GM23338 (cell line): ENCODE results near the gene FGF19. TPM values are rescaled to one million over a fixed set of nuclear protein-coding genes. Genes with fewer than 3 reads are reported as not detected.

Experiments
- ATAC-seq: fragments of 200-7000 bp; cut with Tn5 transposase; 3 replicates; pipeline ENCODE4 v1.9.1; 2020
- DNase-seq: peaks from one replicate; pipeline ENCODE4 v3.0.0-alpha.2; 2015; ENCODE audit warnings: low spot score
- H2AFZ ChIP-seq: fragments of 200-600 bp; sonication (generic); 2 replicates; pipeline ENCODE4 v1.8.0; 2016; ENCODE audit warnings: antibody characterized with exemption, mild to moderate bottlenecking, moderate library complexity
- H3F3A ChIP-seq: fragments of 200-600 bp; sonication (generic); replicated peaks from 2 replicates; pipeline ENCODE4 v1.8.0; 2017; ENCODE audit warnings: antibody characterized with exemption, mixed run types, low read depth
- H3K27ac ChIP-seq: fragments of 200-600 bp; sonication (generic); 2 replicates; pipeline ENCODE4 v1.6.1; 2016; ENCODE audit warnings: low read depth
- H3K27me3 ChIP-seq: fragments of 200-600 bp; sonication (generic); 2 replicates; pipeline ENCODE4 v1.8.0; 2016; ENCODE audit warnings: mild to moderate bottlenecking, mixed run types, moderate library complexity; ENCODE audit not compliant: insufficient read depth
- H3K36me3 ChIP-seq: fragments of 200-600 bp; sonication (generic); 2 replicates; pipeline ENCODE4 v1.8.0; 2016; ENCODE audit warnings: mild to moderate bottlenecking; ENCODE audit not compliant: insufficient read depth
- H3K4me1 ChIP-seq: fragments of 200-600 bp; sonication (generic); 2 replicates; pipeline ENCODE4 v1.8.0; 2016; ENCODE audit warnings: mild to moderate bottlenecking, moderate library complexity; ENCODE audit not compliant: insufficient read depth
- H3K4me2 ChIP-seq: fragments of 200-600 bp; sonication (generic); 2 replicates; pipeline ENCODE4 v1.7.1; 2017; ENCODE audit warnings: mixed run types
- H3K4me3 ChIP-seq: fragments of 200-600 bp; sonication (generic); 2 replicates; pipeline ENCODE4 v1.6.1; 2016; ENCODE audit warnings: mixed run types
- H3K79me2 ChIP-seq: fragments of 200-600 bp; sonication (generic); replicated peaks from 2 replicates; pipeline ENCODE4 v1.8.0; 2017; ENCODE audit warnings: mild to moderate bottlenecking; ENCODE audit not compliant: insufficient read depth
- H3K9me2 ChIP-seq: fragments of 200-600 bp; sonication (generic); 2 replicates; pipeline ENCODE4 v1.8.0; 2017; ENCODE audit not compliant: insufficient read depth
- H4K20me1 ChIP-seq: fragments of 200-600 bp; sonication (generic); replicated peaks from 2 replicates; pipeline ENCODE4 v1.8.0; 2017; ENCODE audit warnings: mild to moderate bottlenecking; ENCODE audit not compliant: insufficient read depth
- H3K27ac Mint-ChIP-seq: 2 replicates; pipeline ENCODE4 v1.8.0; 2020; ENCODE audit warnings: inconsistent platforms, mild to moderate bottlenecking, moderate library complexity, mixed read lengths
- H3K27me3 Mint-ChIP-seq: 3 replicates; pipeline ENCODE4 v1.8.0; 2022; ENCODE audit warnings: low read depth, mild to moderate bottlenecking, moderate library complexity, mixed read lengths, inconsistent platforms; ENCODE audit not compliant: insufficient read depth, poor library complexity
- H3K36me3 Mint-ChIP-seq: 3 replicates; pipeline ENCODE4 v1.8.0; 2021; ENCODE audit warnings: low read depth, mild to moderate bottlenecking, inconsistent platforms, moderate library complexity, mixed read lengths
- H3K4me1 Mint-ChIP-seq: 3 replicates; pipeline ENCODE4 v1.8.0; 2020; ENCODE audit warnings: mild to moderate bottlenecking, inconsistent platforms, mixed read lengths
- H3K4me3 Mint-ChIP-seq: 3 replicates; pipeline ENCODE4 v1.8.0; 2021; ENCODE audit warnings: moderate library complexity, mild to moderate bottlenecking, inconsistent platforms, mixed read lengths
- H3K9me3 Mint-ChIP-seq: 3 replicates; pipeline ENCODE4 v1.8.0; 2020; ENCODE audit warnings: moderate library complexity, mild to moderate bottlenecking, inconsistent platforms, mixed read lengths
- CREB1 ChIP-seq: fragments of 250-450 bp; sonication (Bioruptor Pico); IDR thresholded peaks from 2 replicates; pipeline ENCODE4 v1.5.0; 2020; ENCODE audit warnings: low read depth, mild to moderate bottlenecking, moderate library complexity
- EZH2 ChIP-seq: fragments of 200-600 bp; sonication (generic); IDR thresholded peaks from one replicate; pipeline ENCODE4 v1.8.0; 2017; ENCODE audit warnings: antibody characterized with exemption, mild to moderate bottlenecking, low read depth; ENCODE audit not compliant: unreplicated experiment
- JUNB ChIP-seq: IDR thresholded peaks from one replicate; pipeline ENCODE4 v1.6.1; 2016; ENCODE audit warnings: antibody characterized with exemption; ENCODE audit not compliant: unreplicated experiment
- NANOG ChIP-seq: IDR thresholded peaks from 2 replicates; pipeline ENCODE4 v1.6.1; 2016; ENCODE audit warnings: antibody characterized with exemption, borderline replicate concordance
- POLR2AphosphoS5 ChIP-seq: IDR thresholded peaks from 2 replicates; pipeline ENCODE4 v1.6.1; 2016; ENCODE audit warnings: antibody characterized with exemption, low read depth
- polyA plus RNA-seq: library from polyadenylated mRNA; unstranded; fragments of >200 nt; fragmentation: Nextera tagmentation; extraction: Ambion mirVana; gene quantifications from 2 replicates; pipeline ENCODE4 v1.2.1, GENCODE V29; 2016
- total RNA-seq: library from RNA; depleted of rRNA; stranded (reverse); fragments of >200 nt; shearing (Covaris generic); gene quantifications from 2 replicates; pipeline ENCODE4 v1.2.3, GENCODE V29; 2014
- TF ChIP-seq, protein P1 (sequence below): fragments of 250-450 bp; sonication (Bioruptor Pico); IDR thresholded peaks from 2 replicates; pipeline ENCODE4 v1.5.0; 2020; ENCODE audit warnings: mild to moderate bottlenecking, moderate library complexity
- TF ChIP-seq, protein P2 (sequence below), 2 experiments: fragments of 200-600 bp in 1 of 2; sonication (generic) in 1 of 2; conservative IDR thresholded peaks; 2 replicates each; pipeline versions ENCODE4 v1.5.1 to v1.6.1; 2016 to 2017; ENCODE audit warnings: antibody characterized with exemption in 2 of 2, low read depth in 2 of 2, mild to moderate bottlenecking in 2 of 2, moderate library complexity in 1 of 2

The FGF19 gene
- total and polyA plus RNA-seq, 2 experiments from 2014 or later, result 21.7 to 36.1 TPM

DNA sequence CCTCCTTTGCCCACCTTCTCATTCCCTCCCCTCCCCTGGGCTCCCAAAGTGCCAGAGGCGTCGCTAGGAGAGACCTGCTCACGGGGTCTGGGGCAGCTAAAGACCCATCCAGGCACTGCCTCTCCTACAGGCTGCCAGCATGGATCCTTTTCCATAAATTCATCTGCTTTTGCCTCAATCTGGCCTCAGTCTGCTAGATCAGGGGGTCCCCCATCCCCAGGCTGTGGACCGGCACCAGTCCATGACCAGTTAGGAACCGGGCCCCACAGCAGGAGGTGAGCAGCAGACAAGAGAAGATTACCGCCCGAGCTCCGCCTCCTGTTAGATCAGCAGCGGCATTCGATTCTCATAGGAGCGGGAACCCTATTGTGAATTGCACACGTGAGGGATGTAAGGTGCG lies 41.0 kb downstream of the FGF19 start:
- H3K36me3 ChIP-seq, result no peaks in the 10 kb centered on the region
- no peaks in the 10 kb centered on the region; the same call in 1 of the 2 replicates for H4K20me1 ChIP-seq
- Mint-ChIP-seq H3K27me3 (peaks cover 12% of the 10 kb centered on the region), H3K9me3 (no peaks in the 10 kb centered on the region), H3K36me3 (peaks cover 15% of the 10 kb centered on the region), H3K4me1 (peaks cover 17% of the 10 kb centered on the region), H3K4me3 (no peak overlapping the region), H3K27ac (no peak overlapping the region)
- ATAC-seq (no peak), DNase-seq (no peak)
- no peaks in the 10 kb centered on the region for H3K27me3 ChIP-seq
- H3K4me1 ChIP-seq, result peaks cover 12% of the 10 kb centered on the region
- no peaks in the 10 kb centered on the region for H3K79me2 ChIP-seq
- no peak overlapping the region for H3K4me3 ChIP-seq
- no peak overlapping the region for H2AFZ ChIP-seq
- 0 out of 2 replicates have a peak, but pooled peaks cover 9% of the 10 kb centered on the region for H3F3A ChIP-seq
- no peak overlapping the region for H3K4me2 ChIP-seq
- TF ChIP-seq NANOG, result no peak
- no peak overlapping the region for H3K27ac ChIP-seq
- no peaks in the 10 kb centered on the region for H3K9me2 ChIP-seq

DNA sequence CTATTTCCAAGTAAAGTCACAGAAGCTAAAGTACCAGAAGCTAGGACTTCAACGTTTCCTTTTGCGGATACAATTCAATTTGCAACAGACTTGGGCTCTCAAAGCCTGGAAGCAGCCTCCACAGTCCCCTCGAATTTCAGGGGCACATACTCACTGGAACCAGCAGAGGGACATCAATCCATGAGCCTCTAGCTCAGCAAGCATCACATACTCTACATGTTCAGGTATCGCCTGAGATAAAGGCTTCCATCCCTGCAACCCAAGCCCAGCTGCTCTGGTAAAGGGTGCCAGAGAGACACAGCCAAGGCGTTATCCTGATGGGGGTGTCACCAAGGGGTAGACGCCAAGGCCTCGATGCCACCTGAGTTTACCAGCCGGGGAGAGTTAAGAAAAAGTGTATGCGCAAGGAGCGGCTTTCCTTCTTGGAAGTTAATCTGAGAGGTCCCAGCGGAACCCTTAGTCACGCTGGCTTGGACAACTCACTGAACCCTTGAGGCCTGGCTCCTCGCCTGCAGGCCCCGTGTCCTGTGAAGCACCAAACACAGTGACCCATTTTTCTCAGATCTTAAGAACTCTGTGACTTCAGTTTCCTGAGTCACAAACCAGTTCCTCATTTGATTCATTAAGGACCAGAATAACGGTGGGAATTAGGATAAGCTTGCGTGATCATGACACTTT lies 41.7 kb downstream of the FGF19 start:
- peaks cover 9% of the 10 kb centered on the region; the same call in 2 of the 3 replicates for H3K36me3 Mint-ChIP-seq

DNA sequence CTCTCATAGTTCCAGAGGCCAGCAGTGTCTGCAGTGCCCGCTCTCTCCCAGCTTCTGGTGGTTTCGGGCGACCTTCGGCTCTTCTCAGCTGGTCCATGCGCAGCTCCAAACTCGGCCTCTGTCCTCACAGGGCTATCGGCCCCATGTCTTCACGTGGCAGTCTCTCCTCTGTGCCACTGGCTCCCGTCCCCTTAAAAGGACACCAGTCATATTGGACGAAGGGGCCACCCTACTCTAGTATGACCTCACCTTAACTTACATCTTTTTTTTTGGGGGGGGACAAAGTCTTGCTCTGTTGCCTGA lies 42.5 kb downstream of the FGF19 start:
- Histone ChIP-seq H3K4me1 (peaks cover 18% of the 10 kb centered on the region), H3K27me3 (no peaks in the 10 kb centered on the region), H3F3A (0 out of 2 replicates have a peak, but pooled peaks cover 9% of the 10 kb centered on the region), H3K27ac (no peak overlapping the region), H3K9me2 (no peaks in the 10 kb centered on the region), H3K36me3 (no peaks in the 10 kb centered on the region), H2AFZ (no peak overlapping the region), H3K4me3 (no peak overlapping the region), H3K79me2 (no peaks in the 10 kb centered on the region), H4K20me1 (no peaks in the 10 kb centered on the region; the same call in 1 of the 2 replicates), H3K4me2 (no peak overlapping the region)
- H3K4me3 Mint-ChIP-seq, result no peak overlapping the region
- ATAC-seq (no peak), DNase-seq (no peak)
- H3K27me3 Mint-ChIP-seq, result peaks cover 21% of the 10 kb centered on the region
- peaks cover 28% of the 10 kb centered on the region for H3K4me1 Mint-ChIP-seq
- H3K9me3 Mint-ChIP-seq, result no peaks in the 10 kb centered on the region
- peaks cover 9% of the 10 kb centered on the region; the same call in 2 of the 3 replicates for H3K36me3 Mint-ChIP-seq
- no peak overlapping the region for H3K27ac Mint-ChIP-seq
- TF ChIP-seq JUNB (no peak), EZH2 (no peak), POLR2AphosphoS5 (no peak)
- TF ChIP-seq, protein P1, sequence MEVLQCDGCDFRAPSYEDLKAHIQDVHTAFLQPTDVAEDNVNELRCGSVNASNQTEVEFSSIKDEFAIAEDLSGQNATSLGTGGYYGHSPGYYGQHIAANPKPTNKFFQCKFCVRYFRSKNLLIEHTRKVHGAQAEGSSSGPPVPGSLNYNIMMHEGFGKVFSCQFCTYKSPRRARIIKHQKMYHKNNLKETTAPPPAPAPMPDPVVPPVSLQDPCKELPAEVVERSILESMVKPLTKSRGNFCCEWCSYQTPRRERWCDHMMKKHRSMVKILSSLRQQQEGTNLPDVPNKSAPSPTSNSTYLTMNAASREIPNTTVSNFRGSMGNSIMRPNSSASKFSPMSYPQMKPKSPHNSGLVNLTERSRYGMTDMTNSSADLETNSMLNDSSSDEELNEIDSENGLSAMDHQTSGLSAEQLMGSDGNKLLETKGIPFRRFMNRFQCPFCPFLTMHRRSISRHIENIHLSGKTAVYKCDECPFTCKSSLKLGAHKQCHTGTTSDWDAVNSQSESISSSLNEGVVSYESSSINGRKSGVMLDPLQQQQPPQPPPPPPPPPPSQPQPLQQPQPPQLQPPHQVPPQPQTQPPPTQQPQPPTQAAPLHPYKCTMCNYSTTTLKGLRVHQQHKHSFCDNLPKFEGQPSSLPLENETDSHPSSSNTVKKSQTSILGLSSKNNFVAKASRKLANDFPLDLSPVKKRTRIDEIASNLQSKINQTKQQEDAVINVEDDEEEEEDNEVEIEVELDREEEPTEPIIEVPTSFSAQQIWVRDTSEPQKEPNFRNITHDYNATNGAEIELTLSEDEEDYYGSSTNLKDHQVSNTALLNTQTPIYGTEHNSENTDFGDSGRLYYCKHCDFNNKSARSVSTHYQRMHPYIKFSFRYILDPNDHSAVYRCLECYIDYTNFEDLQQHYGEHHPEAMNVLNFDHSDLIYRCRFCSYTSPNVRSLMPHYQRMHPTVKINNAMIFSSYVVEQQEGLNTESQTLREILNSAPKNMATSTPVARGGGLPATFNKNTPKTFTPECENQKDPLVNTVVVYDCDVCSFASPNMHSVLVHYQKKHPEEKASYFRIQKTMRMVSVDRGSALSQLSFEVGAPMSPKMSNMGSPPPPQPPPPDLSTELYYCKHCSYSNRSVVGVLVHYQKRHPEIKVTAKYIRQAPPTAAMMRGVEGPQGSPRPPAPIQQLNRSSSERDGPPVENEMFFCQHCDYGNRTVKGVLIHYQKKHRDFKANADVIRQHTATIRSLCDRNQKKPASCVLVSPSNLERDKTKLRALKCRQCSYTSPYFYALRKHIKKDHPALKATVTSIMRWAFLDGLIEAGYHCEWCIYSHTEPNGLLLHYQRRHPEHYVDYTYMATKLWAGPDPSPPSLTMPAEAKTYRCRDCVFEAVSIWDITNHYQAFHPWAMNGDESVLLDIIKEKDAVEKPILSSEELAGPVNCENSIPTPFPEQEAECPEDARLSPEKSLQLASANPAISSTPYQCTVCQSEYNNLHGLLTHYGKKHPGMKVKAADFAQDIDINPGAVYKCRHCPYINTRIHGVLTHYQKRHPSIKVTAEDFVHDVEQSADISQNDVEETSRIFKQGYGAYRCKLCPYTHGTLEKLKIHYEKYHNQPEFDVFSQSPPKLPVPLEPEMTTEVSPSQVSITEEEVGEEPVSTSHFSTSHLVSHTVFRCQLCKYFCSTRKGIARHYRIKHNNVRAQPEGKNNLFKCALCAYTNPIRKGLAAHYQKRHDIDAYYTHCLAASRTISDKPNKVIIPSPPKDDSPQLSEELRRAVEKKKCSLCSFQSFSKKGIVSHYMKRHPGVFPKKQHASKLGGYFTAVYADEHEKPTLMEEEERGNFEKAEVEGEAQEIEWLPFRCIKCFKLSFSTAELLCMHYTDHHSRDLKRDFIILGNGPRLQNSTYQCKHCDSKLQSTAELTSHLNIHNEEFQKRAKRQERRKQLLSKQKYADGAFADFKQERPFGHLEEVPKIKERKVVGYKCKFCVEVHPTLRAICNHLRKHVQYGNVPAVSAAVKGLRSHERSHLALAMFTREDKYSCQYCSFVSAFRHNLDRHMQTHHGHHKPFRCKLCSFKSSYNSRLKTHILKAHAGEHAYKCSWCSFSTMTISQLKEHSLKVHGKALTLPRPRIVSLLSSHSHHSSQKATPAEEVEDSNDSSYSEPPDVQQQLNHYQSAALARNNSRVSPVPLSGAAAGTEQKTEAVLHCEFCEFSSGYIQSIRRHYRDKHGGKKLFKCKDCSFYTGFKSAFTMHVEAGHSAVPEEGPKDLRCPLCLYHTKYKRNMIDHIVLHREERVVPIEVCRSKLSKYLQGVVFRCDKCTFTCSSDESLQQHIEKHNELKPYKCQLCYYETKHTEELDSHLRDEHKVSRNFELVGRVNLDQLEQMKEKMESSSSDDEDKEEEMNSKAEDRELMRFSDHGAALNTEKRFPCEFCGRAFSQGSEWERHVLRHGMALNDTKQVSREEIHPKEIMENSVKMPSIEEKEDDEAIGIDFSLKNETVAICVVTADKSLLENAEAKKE (CRISPR knock-in tag), result no peak

More for the DNA sequence above, 41.7 kb downstream of the FGF19 start:
- H3K27me3 ChIP-seq, result no peaks in the 10 kb centered on the region
- H3K4me2 ChIP-seq, result no peak overlapping the region
- no peak overlapping the region for H3K27ac Mint-ChIP-seq
- TF ChIP-seq, protein P2, sequence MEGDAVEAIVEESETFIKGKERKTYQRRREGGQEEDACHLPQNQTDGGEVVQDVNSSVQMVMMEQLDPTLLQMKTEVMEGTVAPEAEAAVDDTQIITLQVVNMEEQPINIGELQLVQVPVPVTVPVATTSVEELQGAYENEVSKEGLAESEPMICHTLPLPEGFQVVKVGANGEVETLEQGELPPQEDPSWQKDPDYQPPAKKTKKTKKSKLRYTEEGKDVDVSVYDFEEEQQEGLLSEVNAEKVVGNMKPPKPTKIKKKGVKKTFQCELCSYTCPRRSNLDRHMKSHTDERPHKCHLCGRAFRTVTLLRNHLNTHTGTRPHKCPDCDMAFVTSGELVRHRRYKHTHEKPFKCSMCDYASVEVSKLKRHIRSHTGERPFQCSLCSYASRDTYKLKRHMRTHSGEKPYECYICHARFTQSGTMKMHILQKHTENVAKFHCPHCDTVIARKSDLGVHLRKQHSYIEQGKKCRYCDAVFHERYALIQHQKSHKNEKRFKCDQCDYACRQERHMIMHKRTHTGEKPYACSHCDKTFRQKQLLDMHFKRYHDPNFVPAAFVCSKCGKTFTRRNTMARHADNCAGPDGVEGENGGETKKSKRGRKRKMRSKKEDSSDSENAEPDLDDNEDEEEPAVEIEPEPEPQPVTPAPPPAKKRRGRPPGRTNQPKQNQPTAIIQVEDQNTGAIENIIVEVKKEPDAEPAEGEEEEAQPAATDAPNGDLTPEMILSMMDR (conservative IDR thresholded peaks at IDR 0.05; ENCODE audit: low read depth in 2 of 2), result peak; percentile 42 to 48; a peak in 3 of 4 replicates
- TF ChIP-seq CREB1 (CRISPR knock-in tag) (no peak), EZH2 (no peak)
- no peak overlapping the region for H3K27ac ChIP-seq
- H3K4me1 Mint-ChIP-seq, result peaks cover 24% of the 10 kb centered on the region
- no peak overlapping the region for H2AFZ ChIP-seq
- DNase-seq, result peak; percentile 78
- no peaks in the 10 kb centered on the region for H3K9me3 Mint-ChIP-seq
- no peaks in the 10 kb centered on the region; the same call in 1 of the 2 replicates for H4K20me1 ChIP-seq
- H3K9me2 ChIP-seq, result no peaks in the 10 kb centered on the region
- H3K4me3 Mint-ChIP-seq, result no peak overlapping the region
- H3K36me3 ChIP-seq, result no peaks in the 10 kb centered on the region
- H3K4me3 ChIP-seq, result no peak overlapping the region
- H3K79me2 ChIP-seq, result no peaks in the 10 kb centered on the region
- H3F3A ChIP-seq, result 0 out of 2 replicates have a peak, but pooled peaks cover 9% of the 10 kb centered on the region
- H3K4me1 ChIP-seq, result peaks cover 18% of the 10 kb centered on the region
- peaks cover 18% of the 10 kb centered on the region for H3K27me3 Mint-ChIP-seq
- ATAC-seq, result peak; percentile 51
